Trophoblast cell (in vitro differentiated cells and primary cell): ENCODE data around the gene SUSD3.

Experiments used
- DNase-seq, 2 donors: peaks; one replicate each; pipeline ENCODE4 v3.0.0-alpha.2; 2016
- H2AFZ ChIP-seq: 2 replicates; pipeline ENCODE4 v1.6.1; 2013; ENCODE audit warnings: low read length, moderate library complexity, mild to moderate bottlenecking; ENCODE audit not compliant: insufficient read depth, poor library complexity
- H2AK5ac ChIP-seq: 2 replicates; pipeline ENCODE4 v1.6.1; 2013; ENCODE audit warnings: mild to moderate bottlenecking, low read length
- H2BK120ac ChIP-seq: 2 replicates; pipeline ENCODE4 v1.6.1; 2013; ENCODE audit warnings: low read length, mild to moderate bottlenecking, moderate library complexity; ENCODE audit not compliant: insufficient read depth, poor library complexity
- H2BK12ac ChIP-seq: 2 replicates; pipeline ENCODE4 v1.6.1; 2013; ENCODE audit warnings: mild to moderate bottlenecking, low read length, moderate library complexity
- H2BK5ac ChIP-seq: 2 replicates; pipeline ENCODE4 v1.6.1; 2013; ENCODE audit warnings: low read length, low read depth, moderate library complexity, mild to moderate bottlenecking; ENCODE audit not compliant: poor library complexity
- H3K14ac ChIP-seq: 2 replicates; pipeline ENCODE4 v1.6.1; 2013; ENCODE audit warnings: mild to moderate bottlenecking, low read length
- H3K18ac ChIP-seq: 2 replicates; pipeline ENCODE4 v1.6.1; 2013; ENCODE audit warnings: mild to moderate bottlenecking, low read length
- H3K23ac ChIP-seq: 2 replicates; pipeline ENCODE4 v1.6.1; 2013; ENCODE audit warnings: low read length
- H3K27ac ChIP-seq: 2 replicates; pipeline ENCODE4 v1.5.1; 2013; ENCODE audit warnings: low read depth, mild to moderate bottlenecking, inconsistent platforms, low read length, moderate library complexity
- H3K27me3 ChIP-seq: 2 replicates; pipeline ENCODE4 v1.6.1; 2013; ENCODE audit warnings: inconsistent platforms, mild to moderate bottlenecking, low read length, moderate library complexity; ENCODE audit not compliant: insufficient read depth
- H3K36me3 ChIP-seq, 2 experiments: 1 replicate in 1 of 2; 2 replicates in 1 of 2; pipeline ENCODE4 v1.6.1; 2013; ENCODE audit warnings: low read length in 2 of 2, mild to moderate bottlenecking in 2 of 2, moderate library complexity in 1 of 2; ENCODE audit not compliant: insufficient read depth in 2 of 2, control insufficient read depth in 1 of 2
- H3K4ac ChIP-seq: 2 replicates; pipeline ENCODE4 v1.6.1; 2013; ENCODE audit warnings: low read depth, mild to moderate bottlenecking, low read length, moderate library complexity
- H3K4me1 ChIP-seq, 2 experiments: 1 replicate in 1 of 2; 2 replicates in 1 of 2; pipeline ENCODE4 v1.6.1; 2013; ENCODE audit warnings: low read length in 2 of 2, mild to moderate bottlenecking in 2 of 2, moderate library complexity in 1 of 2; ENCODE audit not compliant: insufficient read depth in 2 of 2, control insufficient read depth in 1 of 2
- H3K4me2 ChIP-seq: 2 replicates; pipeline ENCODE4 v1.6.1; 2013; ENCODE audit warnings: inconsistent platforms, mild to moderate bottlenecking, low read length, moderate library complexity
- H3K4me3 ChIP-seq: 2 replicates; pipeline ENCODE4 v1.5.1; 2013; ENCODE audit warnings: mild to moderate bottlenecking, low read depth, low read length, inconsistent platforms
- H3K79me1 ChIP-seq: one replicate; pipeline ENCODE4 v1.6.1; 2013; ENCODE audit warnings: low read length
- H3K79me2 ChIP-seq: 2 replicates; pipeline ENCODE4 v1.6.1; 2013; ENCODE audit warnings: low read length, mild to moderate bottlenecking; ENCODE audit not compliant: control insufficient read depth, insufficient read depth, poor library complexity
- H3K9ac ChIP-seq: 2 replicates; pipeline ENCODE4 v1.6.1; 2013; ENCODE audit warnings: mild to moderate bottlenecking, low read length
- H3K9me3 ChIP-seq: 2 replicates; pipeline ENCODE4 v1.6.1; 2013; ENCODE audit warnings: low read depth, mild to moderate bottlenecking, control low read depth, inconsistent platforms, low read length; ENCODE audit not compliant: insufficient read depth
- H4K12ac ChIP-seq: 2 replicates; pipeline ENCODE4 v1.6.1; 2013; ENCODE audit warnings: low read depth, mild to moderate bottlenecking, low read length, moderate library complexity
- H4K8ac ChIP-seq: 2 replicates; pipeline ENCODE4 v1.6.1; 2013; ENCODE audit warnings: low read depth, mild to moderate bottlenecking, low read length, moderate library complexity
- H4K91ac ChIP-seq: one replicate; pipeline ENCODE4 v1.6.1; 2013; ENCODE audit warnings: low read depth, mild to moderate bottlenecking, low read length, moderate library complexity
- WGBS: extraction: QIAGEN DNeasy Blood & Tissue Kit; methylation state at CpG from one replicate; pipeline ENCODE4 v1.1.7; 2013; ENCODE audit warnings: missing lambda C conversion rate; ENCODE audit not compliant: insufficient read length, insufficient coverage; ENCODE audit errors: extremely low coverage; 5-methylcytosine and 5-hydroxymethylcytosine counted together

SUSD3 gene

DNA sequence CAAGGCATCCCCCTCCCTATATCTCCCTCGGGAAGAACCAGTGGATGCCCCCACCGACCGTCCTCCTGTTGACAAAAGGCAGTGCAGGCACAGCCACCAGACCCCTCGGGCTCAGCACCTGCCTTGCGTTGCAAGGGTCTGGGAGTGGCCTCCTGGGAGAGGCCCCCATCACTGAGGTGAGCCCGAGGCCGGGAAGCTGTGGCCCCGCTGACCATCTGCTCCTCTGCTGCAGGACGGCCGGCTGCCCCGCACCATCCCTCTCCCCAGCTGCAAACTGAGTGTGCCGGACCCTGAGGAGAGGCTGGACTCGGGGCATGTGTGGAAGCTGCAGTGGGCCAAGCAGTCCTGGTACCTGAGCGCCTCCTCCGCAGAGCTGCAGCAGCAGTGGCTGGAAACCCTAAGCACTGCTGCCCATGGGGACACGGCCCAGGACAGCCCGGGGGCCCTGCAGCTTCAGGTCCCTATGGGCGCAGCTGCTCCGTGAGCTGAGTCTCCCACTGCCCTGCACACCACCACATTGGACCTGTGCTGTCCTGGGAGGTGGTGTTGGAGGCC lies 23.3 kb upstream of the SUSD3 start:
- Histone ChIP-seq H3K4me3 (no peak overlapping the region), H3K14ac (no peak overlapping the region), H3K18ac (no peak overlapping the region), H3K79me2 (no peaks in the 10 kb centered on the region), H3K9me3 (peaks cover 1% of the 10 kb centered on the region), H3K27ac (no peak overlapping the region), H3K36me3 (no peaks in the 10 kb centered on the region), H3K27me3 (no peaks in the 10 kb centered on the region), H4K8ac (no peak overlapping the region), H3K23ac (no peak overlapping the region), H2BK5ac (no peak overlapping the region), H2BK12ac (no peak overlapping the region), H3K79me1 (no peaks in the 10 kb centered on the region), H3K9ac (no peak overlapping the region), H3K4me1 (no peaks in the 10 kb centered on the region), H4K12ac (no peak overlapping the region), H3K4ac (no peak overlapping the region), H2AK5ac (no peak overlapping the region), H2AFZ (no peak overlapping the region), H2BK120ac (no peak overlapping the region), H3K4me2 (no peak overlapping the region), H4K91ac (no peak overlapping the region)
- DNase-seq: no peak
- no CpG with 5 or more reads among the region's 19 CpGs for WGBS

DNA sequence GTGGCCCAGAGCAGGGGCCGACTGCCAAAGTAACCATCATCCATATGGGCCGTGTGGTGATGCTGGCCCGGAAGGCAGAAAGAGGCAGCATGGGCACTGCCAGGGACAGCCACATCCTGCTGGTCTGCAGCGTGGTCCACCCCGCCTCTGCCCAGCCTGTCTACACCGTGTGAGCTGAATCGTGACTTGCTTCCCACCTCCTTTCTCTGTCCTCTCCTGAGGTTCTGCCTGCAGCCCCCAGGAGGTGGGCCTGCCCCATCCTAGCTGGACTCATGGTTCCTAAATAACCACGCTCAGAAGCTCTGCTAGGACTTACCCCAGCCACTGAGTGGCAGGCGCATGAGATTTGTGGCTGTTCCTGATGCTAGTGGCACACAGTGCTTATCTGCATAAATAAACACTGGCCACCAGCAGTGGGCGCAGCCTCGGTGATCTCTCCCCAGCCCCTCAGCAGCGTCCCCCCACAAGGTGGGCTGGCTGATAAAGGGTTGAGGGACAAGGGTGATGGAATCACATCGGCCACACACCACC lies 22.6 kb upstream of the SUSD3 start:
- H2BK5ac ChIP-seq: no peak overlapping the region
- peaks cover 1% of the 10 kb centered on the region for H3K9me3 ChIP-seq
- no peak overlapping the region for H3K18ac ChIP-seq
- no peaks in the 10 kb centered on the region for H3K36me3 ChIP-seq
- no peak overlapping the region for H2BK12ac ChIP-seq
- no peak overlapping the region for H3K23ac ChIP-seq
- H4K12ac ChIP-seq: no peak overlapping the region
- WGBS: no CpG with 5 or more reads among the region's 13 CpGs
- H3K4ac ChIP-seq: no peak overlapping the region
- no peak overlapping the region for H4K8ac ChIP-seq
- H3K14ac ChIP-seq: no peak overlapping the region
- H3K27ac ChIP-seq: no peak overlapping the region
- H2AK5ac ChIP-seq: no peak overlapping the region
- H3K4me3 ChIP-seq: no peak overlapping the region
- H3K79me1 ChIP-seq: no peaks in the 10 kb centered on the region
- no peak overlapping the region for H3K9ac ChIP-seq
- no peak overlapping the region for H2BK120ac ChIP-seq
- H3K79me2 ChIP-seq: no peaks in the 10 kb centered on the region
- no peaks in the 10 kb centered on the region for H3K4me1 ChIP-seq
- DNase-seq: no peak
- H2AFZ ChIP-seq: no peak overlapping the region
- H4K91ac ChIP-seq: no peak overlapping the region
- H3K4me2 ChIP-seq: no peak overlapping the region
- H3K27me3 ChIP-seq: no peaks in the 10 kb centered on the region

DNA sequence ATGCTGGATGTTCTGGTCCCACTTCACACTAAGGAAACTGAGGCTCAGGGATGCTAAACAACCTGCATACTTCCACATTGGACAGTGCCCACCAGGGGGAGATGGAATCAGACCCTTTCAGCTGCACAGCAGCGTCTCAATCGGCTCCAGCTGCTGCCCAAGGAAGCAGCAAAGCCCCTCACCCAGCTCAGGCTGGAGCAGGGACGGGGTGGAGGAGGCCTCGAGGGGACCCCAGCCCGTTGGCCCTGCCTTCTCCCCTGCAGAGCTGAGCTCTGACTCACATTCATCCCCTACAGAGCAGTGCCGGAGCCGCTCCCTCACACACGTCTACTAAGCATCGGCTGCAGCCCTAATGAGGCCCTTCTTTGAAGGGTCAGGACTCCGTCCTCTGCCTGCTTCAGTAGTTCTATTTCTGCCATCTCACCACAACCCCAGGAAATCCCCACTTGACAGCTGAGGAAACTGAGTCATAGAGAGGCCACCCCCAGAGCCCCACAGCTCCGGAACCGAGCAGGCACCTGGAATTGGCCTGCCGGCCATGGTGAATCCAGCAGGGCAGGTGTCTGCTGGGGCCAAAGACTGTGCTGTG lies 21.5 kb upstream of the SUSD3 start:
- Histone ChIP-seq H2BK12ac (no peak overlapping the region), H4K8ac (no peak overlapping the region), H3K9me3 (peaks cover 1% of the 10 kb centered on the region), H3K36me3 (no peaks in the 10 kb centered on the region), H3K79me1 (no peaks in the 10 kb centered on the region), H4K91ac (no peak overlapping the region), H3K27me3 (no peaks in the 10 kb centered on the region), H3K79me2 (no peaks in the 10 kb centered on the region), H4K12ac (no peak overlapping the region), H2AK5ac (no peak overlapping the region), H3K4me1 (no peaks in the 10 kb centered on the region), H3K4me2 (no peak overlapping the region), H2AFZ (no peak overlapping the region), H3K9ac (no peak overlapping the region), H3K4ac (no peak overlapping the region), H2BK5ac (no peak overlapping the region), H3K27ac (no peak overlapping the region), H3K18ac (no peak overlapping the region), H3K14ac (no peak overlapping the region), H3K4me3 (no peak overlapping the region), H2BK120ac (no peak overlapping the region), H3K23ac (no peak overlapping the region)
- WGBS: no CpG with 5 or more reads among the region's 13 CpGs
- DNase-seq: no peak

DNA sequence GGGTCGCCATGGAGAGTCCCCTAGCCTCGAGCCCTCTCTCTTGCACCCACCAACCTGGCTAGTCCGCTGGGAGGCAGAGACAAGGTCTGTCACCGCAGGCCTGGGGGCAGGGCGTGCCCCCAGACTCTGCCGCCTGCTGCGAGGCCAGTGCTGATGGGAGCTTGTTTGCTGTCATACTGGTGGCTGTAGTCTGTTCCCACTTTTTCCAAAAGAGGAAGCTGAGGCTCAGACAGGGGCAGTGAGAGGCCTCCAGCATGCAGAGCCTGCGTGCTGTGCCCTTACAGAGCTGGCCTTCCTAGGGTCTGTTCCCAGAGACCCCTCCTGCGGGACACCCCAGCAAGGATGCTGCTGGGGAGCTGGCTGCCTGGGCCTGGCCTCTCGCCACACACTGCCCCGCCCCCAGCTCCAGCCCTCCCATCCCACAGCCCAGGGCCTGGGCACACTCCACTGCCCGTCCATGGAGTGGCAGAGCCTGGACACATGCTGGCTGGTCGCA lies 21.0 kb upstream of the SUSD3 start:
- Histone ChIP-seq H4K12ac (no peak overlapping the region), H3K4ac (no peak overlapping the region), H3K4me3 (no peak overlapping the region), H2AFZ (no peak overlapping the region), H3K23ac (no peak overlapping the region), H3K79me2 (no peaks in the 10 kb centered on the region), H3K4me1 (no peaks in the 10 kb centered on the region), H3K9me3 (peaks cover under 1% of the 10 kb centered on the region), H3K9ac (no peak overlapping the region), H4K8ac (no peak overlapping the region), H3K4me2 (no peak overlapping the region), H3K27ac (no peak overlapping the region), H3K79me1 (no peaks in the 10 kb centered on the region), H3K36me3 (no peaks in the 10 kb centered on the region), H2BK120ac (no peak overlapping the region), H3K18ac (no peak overlapping the region), H4K91ac (no peak overlapping the region), H2BK12ac (no peak overlapping the region), H3K14ac (no peak overlapping the region), H3K27me3 (no peaks in the 10 kb centered on the region), H2BK5ac (no peak overlapping the region), H2AK5ac (no peak overlapping the region)
- DNase-seq: no peak
- WGBS: no CpG with 5 or more reads among the region's 13 CpGs
